Measurements from ENCODE around the gene CLEC17A. TPM values are rescaled to one million over a fixed set of nuclear protein-coding genes. Genes with fewer than 3 reads are reported as not detected.
"Not testable (repeated sequence)": the region's sequence is repeated elsewhere in the genome, so short reads cannot be mapped to it uniquely, and the experiment has no call there.

CLEC17A gene
- under 1 TPM in 3 of 4 donors, not detected in 1; 0.08 to 0.24 (median 0.22) TPM for polyA plus RNA-seq (ENCODE audit: insufficient read length in 4 of 4)

- DNase-seq (ENCODE audit: low read depth in 4 of 4, low spot score in 3 of 4): no peak
Measured at GRCh38 chr19:14582894-14583340, at the start of gene CLEC17A. Gene CLEC17A, plus strand, starts transcription at chr19:14583084. Its CDS starts 77 bp downstream, at chr19:14583161.

- no peak for DNase-seq (ENCODE audit: low read depth in 4 of 4, low spot score in 3 of 4)
Measured at GRCh38 chr19:14533450-14533849, 49.4 kb upstream of the CLEC17A start.

GRCh38 chr19:14536926-14537692 is 45.8 kb upstream of the CLEC17A start:
- DNase-seq (ENCODE audit: low read depth in 4 of 4, low spot score in 3 of 4): peak in 2 of 4 donors; percentile 52 to 54

- DNase-seq (ENCODE audit: low read depth in 4 of 4, low spot score in 3 of 4): no peak
Measured at GRCh38 chr19:14540741-14541525, 42.0 kb upstream of the CLEC17A start.

- not testable (repeated sequence) for DNase-seq (ENCODE audit: low read depth in 4 of 4, low spot score in 3 of 4)
Measured at GRCh38 chr19:14541979-14542378, 40.9 kb upstream of the CLEC17A start.

GRCh38 chr19:14542711-14543328 is 40.1 kb upstream of the CLEC17A start:
- no peak for DNase-seq (ENCODE audit: low read depth in 4 of 4, low spot score in 3 of 4)

- DNase-seq (ENCODE audit: low read depth in 4 of 4, low spot score in 3 of 4): no peak
Measured at GRCh38 chr19:14544047-14544446, 38.8 kb upstream of the CLEC17A start.

- peak in 1 of 4 donors; percentile 35 for DNase-seq (ENCODE audit: low read depth in 4 of 4, low spot score in 3 of 4)
Measured at GRCh38 chr19:14544977-14545715, 37.7 kb upstream of the CLEC17A start.

GRCh38 chr19:14545716-14546082 is 37.2 kb upstream of the CLEC17A start:
- no peak for DNase-seq (ENCODE audit: low read depth in 4 of 4, low spot score in 3 of 4)

- DNase-seq (ENCODE audit: low read depth in 4 of 4, low spot score in 3 of 4): no peak
Measured at GRCh38 chr19:14550201-14550754, 32.6 kb upstream of the CLEC17A start.

- DNase-seq (ENCODE audit: low read depth in 4 of 4, low spot score in 3 of 4): not testable (repeated sequence)
Measured at GRCh38 chr19:14551134-14552005, 31.5 kb upstream of the CLEC17A start.

GRCh38 chr19:14552006-14552360 is 30.9 kb upstream of the CLEC17A start:
- not testable (repeated sequence) for DNase-seq (ENCODE audit: low read depth in 4 of 4, low spot score in 3 of 4)

GRCh38 chr19:14553042-14553938 is 29.6 kb upstream of the CLEC17A start:
- no peak for DNase-seq (ENCODE audit: low read depth in 4 of 4, low spot score in 3 of 4)

GRCh38 chr19:14553939-14554243 is 29.0 kb upstream of the CLEC17A start:
- no peak for DNase-seq (ENCODE audit: low read depth in 4 of 4, low spot score in 3 of 4)

GRCh38 chr19:14554382-14554812 is 28.5 kb upstream of the CLEC17A start:
- DNase-seq (ENCODE audit: low read depth in 4 of 4, low spot score in 3 of 4): no peak

- no peak for DNase-seq (ENCODE audit: low read depth in 4 of 4, low spot score in 3 of 4)
Measured at GRCh38 chr19:14555918-14556661, 26.8 kb upstream of the CLEC17A start.

- peak in 1 of 4 donors; percentile 51 for DNase-seq (ENCODE audit: low read depth in 4 of 4, low spot score in 3 of 4)
Measured at GRCh38 chr19:14556662-14557188, 26.2 kb upstream of the CLEC17A start.

All from right renal pelvis (tissue), 4 donors.